ENCODE measurements around the gene OSMR.

DNA sequence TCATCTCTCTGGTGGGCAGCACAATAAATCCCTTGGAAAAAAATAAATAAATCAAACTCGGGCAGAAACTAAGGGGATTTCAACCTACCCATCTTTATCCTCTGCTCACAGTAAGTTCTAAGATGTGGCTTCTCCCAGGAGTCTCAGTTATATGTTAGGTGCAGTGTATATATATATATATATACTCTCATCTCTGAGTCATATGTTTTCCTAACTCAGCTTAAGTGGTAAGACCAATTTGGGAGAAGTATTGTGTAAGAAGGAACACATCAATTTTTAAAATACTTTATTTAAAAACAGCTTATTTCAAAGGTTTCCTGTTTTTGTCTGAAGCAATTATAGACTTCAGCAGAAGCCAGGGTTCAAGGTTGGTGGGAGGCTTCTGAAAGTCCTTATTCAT, 20.3 kb upstream of the OSMR start:
- TF ChIP-seq, protein P1, sequence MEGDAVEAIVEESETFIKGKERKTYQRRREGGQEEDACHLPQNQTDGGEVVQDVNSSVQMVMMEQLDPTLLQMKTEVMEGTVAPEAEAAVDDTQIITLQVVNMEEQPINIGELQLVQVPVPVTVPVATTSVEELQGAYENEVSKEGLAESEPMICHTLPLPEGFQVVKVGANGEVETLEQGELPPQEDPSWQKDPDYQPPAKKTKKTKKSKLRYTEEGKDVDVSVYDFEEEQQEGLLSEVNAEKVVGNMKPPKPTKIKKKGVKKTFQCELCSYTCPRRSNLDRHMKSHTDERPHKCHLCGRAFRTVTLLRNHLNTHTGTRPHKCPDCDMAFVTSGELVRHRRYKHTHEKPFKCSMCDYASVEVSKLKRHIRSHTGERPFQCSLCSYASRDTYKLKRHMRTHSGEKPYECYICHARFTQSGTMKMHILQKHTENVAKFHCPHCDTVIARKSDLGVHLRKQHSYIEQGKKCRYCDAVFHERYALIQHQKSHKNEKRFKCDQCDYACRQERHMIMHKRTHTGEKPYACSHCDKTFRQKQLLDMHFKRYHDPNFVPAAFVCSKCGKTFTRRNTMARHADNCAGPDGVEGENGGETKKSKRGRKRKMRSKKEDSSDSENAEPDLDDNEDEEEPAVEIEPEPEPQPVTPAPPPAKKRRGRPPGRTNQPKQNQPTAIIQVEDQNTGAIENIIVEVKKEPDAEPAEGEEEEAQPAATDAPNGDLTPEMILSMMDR (IDR thresholded peaks at IDR 0.05; ENCODE audit: borderline replicate concordance, extremely low read depth, low read length, poor library complexity, severe bottlenecking): no peak
- no peak for TF ChIP-seq EZH2 (IDR thresholded peaks at IDR 0.05; ENCODE audit: borderline replicate concordance, low read depth, low read length, severe bottlenecking)

All from DND-41 (cell line).